Karpas-422 (cell line): ENCODE measurements around the gene ASPSCR1. TPM values are rescaled to one million over a fixed set of nuclear protein-coding genes. Genes with fewer than 3 reads are reported as not detected.

Experiments used
- DNase-seq: peaks from one replicate; pipeline ENCODE4 v3.0.0-alpha.2; 2015
- H2AFZ ChIP-seq: fragments of 200-600 bp; sonication (generic); 2 replicates; pipeline ENCODE4 v1.6.1; 2014; ENCODE audit warnings: antibody characterized with exemption, low read length, mixed read lengths
- H3K27ac ChIP-seq: fragments of 200-600 bp; sonication (generic); 2 replicates; pipeline ENCODE4 v1.5.1; 2014; ENCODE audit warnings: mild to moderate bottlenecking, low read length, moderate library complexity
- H3K27me3 ChIP-seq: fragments of 200-600 bp; sonication (generic); 2 replicates; pipeline ENCODE4 v1.6.1; 2014; ENCODE audit warnings: low read length, mixed read lengths
- H3K36me3 ChIP-seq: fragments of 200-600 bp; sonication (generic); 2 replicates; pipeline ENCODE4 v1.6.1; 2014; ENCODE audit warnings: low read length, mixed read lengths; ENCODE audit not compliant: insufficient read depth
- H3K4me1 ChIP-seq: fragments of 200-600 bp; sonication (generic); 2 replicates; pipeline ENCODE4 v1.6.1; 2014; ENCODE audit warnings: mild to moderate bottlenecking, low read length, mixed read lengths
- H3K4me2 ChIP-seq: fragments of 200-600 bp; sonication (generic); 2 replicates; pipeline ENCODE4 v1.6.1; 2014; ENCODE audit warnings: low read length, low read depth, mild to moderate bottlenecking; ENCODE audit not compliant: poor library complexity, severe bottlenecking
- H3K4me3 ChIP-seq: fragments of 200-600 bp; sonication (generic); 2 replicates; pipeline ENCODE4 v1.5.1; 2014; ENCODE audit warnings: mild to moderate bottlenecking, antibody characterized with exemption, low read length, mixed read lengths
- H3K79me2 ChIP-seq: fragments of 200-600 bp; sonication (generic); 2 replicates; pipeline ENCODE4 v1.6.1; 2014; ENCODE audit warnings: mild to moderate bottlenecking, low read length, mixed read lengths
- H3K9ac ChIP-seq: fragments of 200-600 bp; sonication (generic); 2 replicates; pipeline ENCODE4 v1.6.0; 2014; ENCODE audit warnings: low read length
- H3K9me2 ChIP-seq: fragments of 200-600 bp; sonication (generic), shearing (Covaris generic); replicated peaks from 2 replicates; pipeline ENCODE4 v1.6.0; 2014; ENCODE audit warnings: mild to moderate bottlenecking, low read length, moderate library complexity; ENCODE audit not compliant: insufficient read depth
- H3K9me3 ChIP-seq: fragments of 300-700, 200-600 bp; sonication (generic); 2 replicates; pipeline ENCODE4 v1.6.1; 2014; ENCODE audit warnings: low read length, mixed read lengths
- H4K20me1 ChIP-seq: fragments of 200-600 bp; sonication (generic); 2 replicates; pipeline ENCODE4 v1.6.1; 2014; ENCODE audit warnings: mild to moderate bottlenecking, antibody characterized with exemption, low read length, low read depth; ENCODE audit not compliant: insufficient read depth
- total RNA-seq: library from RNA; depleted of rRNA; stranded (reverse); fragments of >200 nt; shearing (Covaris generic); gene quantifications from 2 replicates; pipeline ENCODE4 v1.2.3, GENCODE V29; 2014; ENCODE audit warnings: low replicate concordance

Gene ASPSCR1
- total RNA-seq, 1 experiment from 2014 or later = 38.7 TPM

GRCh38 chr17:82024859-82025258 is 47.4 kb downstream of the ASPSCR1 start:
- H3K27ac ChIP-seq = no peak overlapping the region
- H3K4me1 ChIP-seq = peaks cover 30% of the 10 kb centered on the region
- peaks cover 26% of the 10 kb centered on the region for H3K79me2 ChIP-seq
- no peak for DNase-seq
- H3K27me3 ChIP-seq = no peaks in the 10 kb centered on the region
- no peak overlapping the region for H3K9ac ChIP-seq
- no peaks in the 10 kb centered on the region for H3K9me3 ChIP-seq
- no peak overlapping the region for H3K4me3 ChIP-seq
- H2AFZ ChIP-seq = no peak overlapping the region
- no peaks in the 10 kb centered on the region for H3K36me3 ChIP-seq
- no peak overlapping the region for H3K4me2 ChIP-seq
- H4K20me1 ChIP-seq = no peaks in the 10 kb centered on the region
- no peaks in the 10 kb centered on the region for H3K9me2 ChIP-seq

- no peak overlapping the region for H3K9ac ChIP-seq
- no peak overlapping the region for H3K4me2 ChIP-seq
- no peaks in the 10 kb centered on the region for H3K9me3 ChIP-seq
- no peaks in the 10 kb centered on the region for H3K27me3 ChIP-seq
- H3K9me2 ChIP-seq = no peaks in the 10 kb centered on the region
- no peak overlapping the region for H3K27ac ChIP-seq
- peaks cover 26% of the 10 kb centered on the region for H3K79me2 ChIP-seq
- DNase-seq = no peak
- no peak overlapping the region for H3K4me3 ChIP-seq
- no peaks in the 10 kb centered on the region for H4K20me1 ChIP-seq
- H3K36me3 ChIP-seq = no peaks in the 10 kb centered on the region
- H2AFZ ChIP-seq = no peak overlapping the region
- peaks cover 25% of the 10 kb centered on the region for H3K4me1 ChIP-seq
Observed at GRCh38 chr17:82025401-82026107, 48.1 kb downstream of the ASPSCR1 start.

GRCh38 chr17:82028246-82028645 is 50.8 kb downstream of the ASPSCR1 start:
- Histone ChIP-seq H3K9me2 (no peaks in the 10 kb centered on the region), H3K4me2 (no peak overlapping the region), H3K9me3 (no peaks in the 10 kb centered on the region), H2AFZ (no peak overlapping the region), H3K9ac (no peak overlapping the region), H3K4me3 (no peak overlapping the region), H4K20me1 (no peaks in the 10 kb centered on the region), H3K27ac (no peak overlapping the region), H3K79me2 (peaks cover 11% of the 10 kb centered on the region; the same call in 1 of the 2 replicates), H3K36me3 (no peaks in the 10 kb centered on the region), H3K4me1 (peaks cover 22% of the 10 kb centered on the region), H3K27me3 (no peaks in the 10 kb centered on the region)
- DNase-seq = no peak

- no peaks in the 10 kb centered on the region for H3K27me3 ChIP-seq
- DNase-seq = no peak
- H3K79me2 ChIP-seq = peaks cover 5% of the 10 kb centered on the region; the same call in 1 of the 2 replicates
- H3K27ac ChIP-seq = no peak overlapping the region
- peaks cover 17% of the 10 kb centered on the region for H3K4me1 ChIP-seq
- no peak overlapping the region for H3K9ac ChIP-seq
- no peak overlapping the region for H3K4me3 ChIP-seq
- H3K4me2 ChIP-seq = no peak overlapping the region
- no peaks in the 10 kb centered on the region for H3K9me3 ChIP-seq
- H4K20me1 ChIP-seq = no peaks in the 10 kb centered on the region
- H3K36me3 ChIP-seq = no peaks in the 10 kb centered on the region
- no peak overlapping the region for H2AFZ ChIP-seq
- no peaks in the 10 kb centered on the region for H3K9me2 ChIP-seq
Observed at GRCh38 chr17:82028966-82029365, 51.5 kb downstream of the ASPSCR1 start.

- no peak overlapping the region for H3K27ac ChIP-seq
- no peak overlapping the region for H3K4me3 ChIP-seq
- H3K4me1 ChIP-seq = peaks cover 13% of the 10 kb centered on the region
- DNase-seq = no peak
- no peak overlapping the region for H3K4me2 ChIP-seq
- H4K20me1 ChIP-seq = no peaks in the 10 kb centered on the region
- no peaks in the 10 kb centered on the region for H3K27me3 ChIP-seq
- H2AFZ ChIP-seq = no peak overlapping the region
- no peaks in the 10 kb centered on the region for H3K36me3 ChIP-seq
- H3K9me2 ChIP-seq = no peaks in the 10 kb centered on the region
- no peaks in the 10 kb centered on the region for H3K9me3 ChIP-seq
- H3K9ac ChIP-seq = no peak overlapping the region
- peaks cover 1% of the 10 kb centered on the region; the same call in 1 of the 2 replicates for H3K79me2 ChIP-seq
Observed at GRCh38 chr17:82029391-82029790, 52.0 kb downstream of the ASPSCR1 start.

- no peak for DNase-seq
- Histone ChIP-seq H3K27me3 (no peaks in the 10 kb centered on the region), H2AFZ (no peak overlapping the region), H3K9ac (no peak overlapping the region), H3K4me1 (peaks cover 11% of the 10 kb centered on the region), H4K20me1 (no peaks in the 10 kb centered on the region), H3K27ac (no peak overlapping the region), H3K9me2 (no peaks in the 10 kb centered on the region), H3K4me3 (no peak overlapping the region; the same call in 1 of the 2 replicates), H3K9me3 (no peaks in the 10 kb centered on the region), H3K79me2 (no peaks in the 10 kb centered on the region), H3K36me3 (no peaks in the 10 kb centered on the region), H3K4me2 (peak overlapping the region; percentile 75)
Observed at GRCh38 chr17:82029990-82030469, 52.6 kb downstream of the ASPSCR1 start.

GRCh38 chr17:82030470-82031302 is 53.3 kb downstream of the ASPSCR1 start:
- peak overlapping the region; percentile 75 for H3K4me2 ChIP-seq
- H3K27me3 ChIP-seq = no peaks in the 10 kb centered on the region
- H3K4me1 ChIP-seq = peaks cover 13% of the 10 kb centered on the region
- peak overlapping the region; percentile 60 for H3K4me3 ChIP-seq
- H3K27ac ChIP-seq = no peak overlapping the region
- H3K79me2 ChIP-seq = no peaks in the 10 kb centered on the region
- no peaks in the 10 kb centered on the region for H3K36me3 ChIP-seq
- no peaks in the 10 kb centered on the region for H3K9me2 ChIP-seq
- peak; percentile 91 for DNase-seq
- peak overlapping the region; percentile 67; the same call in 1 of the 2 replicates for H2AFZ ChIP-seq
- peak overlapping the region; percentile 64 for H3K9ac ChIP-seq
- no peaks in the 10 kb centered on the region for H4K20me1 ChIP-seq
- no peaks in the 10 kb centered on the region for H3K9me3 ChIP-seq

GRCh38 chr17:82031303-82031884 is 54.0 kb downstream of the ASPSCR1 start, which contains the start of gene RAC3:
RAC3 (plus strand) TSS chr17:82031678; CDS start chr17:82031762, 84 bp downstream.
- Histone ChIP-seq H2AFZ (peak within 1 kb of the TSS; percentile 67; the same call in 1 of the 2 replicates), H3K9me3 (no peaks in the 10 kb centered on the region), H3K27ac (no peak within 1 kb of the TSS), H3K9me2 (no peaks in the 10 kb centered on the region), H3K4me2 (peak within 1 kb of the TSS; percentile 75), H3K4me3 (peak within 1 kb of the TSS; percentile 60), H3K27me3 (no peaks in the 10 kb centered on the region), H3K36me3 (no peaks in the 10 kb centered on the region), H3K4me1 (peaks cover 19% of the 10 kb centered on the region), H3K9ac (peak within 1 kb of the TSS; percentile 64), H3K79me2 (peaks cover 4% of the 10 kb centered on the region), H4K20me1 (0 out of 2 replicates have a peak, but pooled peaks cover 4% of the 10 kb centered on the region)
- DNase-seq = peak; percentile 68
